CD14-positive monocyte (primary cell): Measurements from ENCODE around the gene IRX3. TPM values are rescaled to one million over a fixed set of nuclear protein-coding genes. Genes with fewer than 3 reads are reported as not detected.

Experiments
- DNase-seq, 3 donors: peaks; one replicate each; pipeline ENCODE4 v3.0.0-alpha.2; 2011 to 2022
- H2AFZ ChIP-seq: 2 replicates; pipeline ENCODE4 v1.6.0; 2012; ENCODE audit warnings: mild to moderate bottlenecking, low read depth, low read length, inconsistent platforms; ENCODE audit not compliant: insufficient read depth, poor library complexity, severe bottlenecking
- H3K27ac ChIP-seq, 2 donors: 1 replicate in 1 of 2; 2 replicates in 1 of 2; pipeline ENCODE4 v1.5.1; 2012 to 2013; ENCODE audit warnings: low read length in 2 of 2, control low read depth in 1 of 2, inconsistent platforms in 1 of 2, low read depth in 1 of 2, mild to moderate bottlenecking in 1 of 2
- H3K27me3 ChIP-seq, 2 donors: one replicate each; pipeline versions ENCODE4 v1.6.0 to v1.6.1; 2011 to 2013; ENCODE audit warnings: low read length in 2 of 2; ENCODE audit not compliant: control insufficient read depth in 2 of 2, insufficient read depth in 2 of 2
- H3K36me3 ChIP-seq, 2 donors: replicated peaks in 1 of 2; 1 replicate in 1 of 2; 2 replicates in 1 of 2; pipeline versions ENCODE4 v1.5.1 to v1.6.1; 2012 to 2013; ENCODE audit warnings: low read length in 2 of 2, control low read depth in 1 of 2, inconsistent platforms in 1 of 2, mild to moderate bottlenecking in 1 of 2; ENCODE audit not compliant: insufficient read depth in 2 of 2, control insufficient read depth in 1 of 2
- H3K4me1 ChIP-seq, 2 donors: 1 replicate in 1 of 2; 2 replicates in 1 of 2; pipeline versions ENCODE4 v1.5.1 to v1.6.1; 2012 to 2013; ENCODE audit warnings: low read length in 2 of 2, control low read depth in 1 of 2, inconsistent platforms in 1 of 2, mild to moderate bottlenecking in 1 of 2, moderate library complexity in 1 of 2; ENCODE audit not compliant: insufficient read depth in 2 of 2, control insufficient read depth in 1 of 2
- H3K4me2 ChIP-seq: replicated peaks from 2 replicates; pipeline ENCODE3; 2012; ENCODE audit warnings: low read length, moderate library complexity, mild to moderate bottlenecking; ENCODE audit not compliant: poor library complexity, severe bottlenecking; ENCODE audit errors: extremely low read depth
- H3K4me3 ChIP-seq, 3 experiments: fragments of 200-600 bp in 1 of 3; sonication (generic) in 1 of 3; replicated peaks in 1 of 3; 1 replicate in 2 of 3; 2 replicates in 1 of 3; pipeline ENCODE4 v1.5.1; 2011 to 2013; ENCODE audit warnings: low read length in 3 of 3, mild to moderate bottlenecking in 3 of 3, control low read depth in 2 of 3, low read depth in 2 of 3, inconsistent platforms in 1 of 3, moderate library complexity in 1 of 3
- H3K79me2 ChIP-seq: 2 replicates; pipeline ENCODE4 v1.6.0; 2012; ENCODE audit warnings: mild to moderate bottlenecking, control low read depth, inconsistent platforms, low read length, moderate library complexity; ENCODE audit not compliant: insufficient read depth
- H3K9ac ChIP-seq: 2 replicates; pipeline ENCODE4 v1.6.0; 2017; ENCODE audit warnings: low read length, mild to moderate bottlenecking; ENCODE audit not compliant: insufficient read depth, poor library complexity, severe bottlenecking
- H3K9me3 ChIP-seq, 2 donors: replicated peaks in 1 of 2; 1 replicate in 1 of 2; 2 replicates in 1 of 2; pipeline versions ENCODE4 v1.5.1 to v1.6.1; 2012 to 2013; ENCODE audit warnings: low read length in 2 of 2, control low read depth in 1 of 2; ENCODE audit not compliant: control insufficient read depth in 1 of 2, insufficient read depth in 1 of 2
- H4K20me1 ChIP-seq: 2 replicates; pipeline ENCODE4 v1.6.0; 2012; ENCODE audit warnings: mild to moderate bottlenecking, low read length, control low read depth, moderate library complexity; ENCODE audit not compliant: insufficient read depth
- H3K27ac Mint-ChIP-seq, 7 donors: one replicate each; pipeline ENCODE4 v1.8.0; 2020; ENCODE audit warnings: mild to moderate bottlenecking in 7 of 7, mixed read lengths in 7 of 7, moderate library complexity in 6 of 7, inconsistent platforms in 2 of 7
- H3K27me3 Mint-ChIP-seq, 3 donors: one replicate each; pipeline ENCODE4 v1.8.0; 2021 to 2022; ENCODE audit warnings: low read depth in 3 of 3, mild to moderate bottlenecking in 3 of 3, mixed read lengths in 3 of 3, moderate library complexity in 3 of 3, inconsistent platforms in 1 of 3
- H3K36me3 Mint-ChIP-seq, 2 donors: one replicate each; pipeline ENCODE4 v1.8.0; 2020; ENCODE audit warnings: mixed read lengths in 2 of 2, inconsistent platforms in 1 of 2, mild to moderate bottlenecking in 1 of 2
- H3K4me1 Mint-ChIP-seq: one replicate; pipeline ENCODE4 v1.8.0; 2020; ENCODE audit warnings: mild to moderate bottlenecking, mixed read lengths
- H3K4me3 Mint-ChIP-seq, 2 donors: one replicate each; pipeline ENCODE4 v1.8.0; 2020; ENCODE audit warnings: mild to moderate bottlenecking in 2 of 2, mixed read lengths in 2 of 2, moderate library complexity in 1 of 2
- H3K9me3 Mint-ChIP-seq, 7 donors: one replicate each; pipeline ENCODE4 v1.8.0; 2020 to 2022; ENCODE audit warnings: mixed read lengths in 7 of 7, mild to moderate bottlenecking in 6 of 7, moderate library complexity in 6 of 7, inconsistent platforms in 2 of 7
- CTCF ChIP-seq: fragments of 200-600 bp; IDR thresholded peaks from one replicate; pipeline ENCODE4 v1.8.0; 2022; ENCODE audit warnings: antibody characterized with exemption, mild to moderate bottlenecking
- WGBS: methylation state at CpG from one replicate; pipeline ENCODE4 v1.1.5; 2013; ENCODE audit warnings: missing lambda C conversion rate; ENCODE audit not compliant: insufficient coverage; 5-methylcytosine and 5-hydroxymethylcytosine counted together
- intact Hi-C, 2 donors: fragments of 100-400 bp; cut with micrococcal nuclease; formaldehyde crosslinking; loops; one replicate each; pipeline versions ENCODE4 v1.15.0 to v1.15.1; 2023
- polyA plus RNA-seq, 3 donors: library from polyadenylated mRNA; depleted of rRNA in 1 of 3; unstranded in 2 of 3; stranded (reverse) in 1 of 3; fragments of 300-500 nt in 2 of 3; fragments of >200 nt in 1 of 3; fragmentation: Illumina TruSeq in 2 of 3; gene quantifications; 1 replicate in 2 of 3; 2 replicates in 1 of 3; pipeline ENCODE4 v1.2.3, GENCODE V29; 2012 to 2021

IRX3 gene
- polyA plus RNA-seq, 3 donors, result not detected

GRCh38 chr16:54309341-54309740 lies 22.8 kb upstream of the IRX3 start:
- Histone ChIP-seq H3K27me3 (no peaks in the 10 kb centered on the region), H3K4me1 (no peaks in the 10 kb centered on the region), H3K9ac (no peak overlapping the region), H3K4me3 (no peak overlapping the region), H3K27ac (no peak overlapping the region), H4K20me1 (no peaks in the 10 kb centered on the region), H3K79me2 (no peaks in the 10 kb centered on the region), H3K4me2 (no peak overlapping the region), H3K9me3 (no peaks in the 10 kb centered on the region), H3K36me3 (no peaks in the 10 kb centered on the region), H2AFZ (no peak overlapping the region)
- TF ChIP-seq CTCF, result no peak
- intact Hi-C loops, result no loop called here
- H3K9me3 Mint-ChIP-seq, result peaks cover 0 to 2% (median 0%) of the 10 kb centered on the region in 7 donors
- no peaks in the 10 kb centered on the region for H3K4me1 Mint-ChIP-seq
- peaks cover 5 to 24% (median 22%) of the 10 kb centered on the region in 3 donors for H3K27me3 Mint-ChIP-seq
- 87% methylated on average over 2 of the region's 5 CpGs for WGBS
- H3K4me3 Mint-ChIP-seq, result no peak overlapping the region
- no peak overlapping the region for H3K27ac Mint-ChIP-seq
- DNase-seq, result no peak
- no peaks in the 10 kb centered on the region for H3K36me3 Mint-ChIP-seq

DNA sequence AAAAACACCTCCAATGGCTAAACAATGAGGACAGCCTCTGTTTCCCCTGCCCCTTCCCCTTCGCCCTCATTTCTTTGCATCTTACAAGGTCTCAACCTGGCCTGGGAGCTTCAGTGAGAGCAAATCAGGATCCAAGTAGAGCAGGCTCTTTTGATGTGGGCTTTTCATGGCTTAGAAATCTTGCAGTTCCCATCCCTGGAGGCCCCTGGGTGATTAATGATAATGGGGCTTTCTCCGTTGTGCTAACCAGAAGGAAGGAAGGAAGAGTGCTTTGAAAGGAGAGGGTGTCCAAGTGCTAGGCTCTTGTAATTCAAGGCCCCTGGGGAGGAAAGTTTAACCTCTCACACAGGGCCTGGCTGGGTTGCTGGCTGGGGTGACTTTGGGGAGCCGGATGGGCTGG lies 18.5 kb upstream of the IRX3 start:
- H3K9ac ChIP-seq, result no peak overlapping the region
- Mint-ChIP-seq H3K27ac (peak overlapping the region in 1 of 7 donors; percentile 66), H3K27me3 (peaks cover 15 to 29% (median 18%) of the 10 kb centered on the region in 3 donors), H3K4me1 (no peaks in the 10 kb centered on the region), H3K4me3 (peak overlapping the region in 1 of 2 donors; percentile 36), H3K36me3 (no peaks in the 10 kb centered on the region), H3K9me3 (peaks cover 0 to 2% (median 0%) of the 10 kb centered on the region in 7 donors)
- H3K79me2 ChIP-seq, result no peaks in the 10 kb centered on the region
- no peaks in the 10 kb centered on the region for H3K4me1 ChIP-seq
- H3K27ac ChIP-seq, result no peak overlapping the region
- no peaks in the 10 kb centered on the region for H3K9me3 ChIP-seq
- H3K4me3 ChIP-seq, result no peak overlapping the region
- WGBS, result 14% methylated on average over 1 of the region's 3 CpGs
- H3K27me3 ChIP-seq, result no peaks in the 10 kb centered on the region
- intact Hi-C loops, result no loop called here
- no peaks in the 10 kb centered on the region for H3K36me3 ChIP-seq
- TF ChIP-seq CTCF, result no peak
- DNase-seq, result no peak
- H3K4me2 ChIP-seq, result no peak overlapping the region
- H2AFZ ChIP-seq, result no peak overlapping the region
- no peaks in the 10 kb centered on the region for H4K20me1 ChIP-seq
